ENCODE measurements around the gene ADAMTSL4. TPM values are rescaled to one million over a fixed set of nuclear protein-coding genes. Genes with fewer than 3 reads are reported as not detected.

The ADAMTSL4 gene
- total RNA-seq, 1 experiment from 2014 or later, result 0.87 TPM

GRCh38 chr1:150536836-150537731 lies 12.1 kb upstream of the ADAMTSL4 start:
- ChIA-PET POLR2A (ENCODE audit: unreplicated experiment) (interaction anchor here (0.6 kb wide), 1 partner anchor 156 kb away, joined by 3 read pairs; no protein-coding TSS in a partner anchor), CTCF (interaction anchor here (0.6 to 0.9 kb wide), 2 partner anchors 11 to 15 kb away, joined by 3 to 8 read pairs; no protein-coding TSS in a partner anchor)
- Histone ChIP-seq H3K9me2 (replicated peaks; ENCODE audit: low read length) (no peaks in the 10 kb centered on the region), H3F3A (ENCODE audit: low read length, unreplicated experiment) (no peaks in the 10 kb centered on the region), H3K36me3 (ENCODE audit: low read depth, low read length) (no peaks in the 10 kb centered on the region), H3K9me3 (ENCODE audit: low read length) (no peaks in the 10 kb centered on the region), H3K4me1 (ENCODE audit: insufficient read depth, low read length) (no peaks in the 10 kb centered on the region), H3K9ac (ENCODE audit: low read length) (no peak overlapping the region), H2AFZ (ENCODE audit: low read length) (no peak overlapping the region), H3K27ac (ENCODE audit: low read length) (no peak overlapping the region), H4K20me1 (ENCODE audit: low read length) (no peaks in the 10 kb centered on the region), H3K27me3 (ENCODE audit: low read length) (no peaks in the 10 kb centered on the region), H3K4me2 (ENCODE audit: low read length) (no peak overlapping the region), H3K4me3 (ENCODE audit: low read length) (no peak overlapping the region), H3K79me2 (ENCODE audit: low read length) (no peaks in the 10 kb centered on the region)
- intact Hi-C loops (cut with micrococcal nuclease), result loop anchor here (10.0 kb wide), 2 partner anchors 172 to 282 kb away; partner anchors contain the start of genes CA14 and RPRD2
- ATAC-seq, result no peak
- BruUV-seq (replicated peaks), result no TSS peak
- TF ChIP-seq EZH2 (IDR thresholded peaks at IDR 0.05; ENCODE audit: low read length, unreplicated experiment), result no peak
- no peak for TF ChIP-seq EZH2phosphoT487 (IDR thresholded peaks at IDR 0.05; ENCODE audit: borderline replicate concordance, low read length)
- TF ChIP-seq CTCF (conservative IDR thresholded peaks at IDR 0.05; ENCODE audit: low read depth, low read length), result no peak
- no peak for DNase-seq

DNA sequence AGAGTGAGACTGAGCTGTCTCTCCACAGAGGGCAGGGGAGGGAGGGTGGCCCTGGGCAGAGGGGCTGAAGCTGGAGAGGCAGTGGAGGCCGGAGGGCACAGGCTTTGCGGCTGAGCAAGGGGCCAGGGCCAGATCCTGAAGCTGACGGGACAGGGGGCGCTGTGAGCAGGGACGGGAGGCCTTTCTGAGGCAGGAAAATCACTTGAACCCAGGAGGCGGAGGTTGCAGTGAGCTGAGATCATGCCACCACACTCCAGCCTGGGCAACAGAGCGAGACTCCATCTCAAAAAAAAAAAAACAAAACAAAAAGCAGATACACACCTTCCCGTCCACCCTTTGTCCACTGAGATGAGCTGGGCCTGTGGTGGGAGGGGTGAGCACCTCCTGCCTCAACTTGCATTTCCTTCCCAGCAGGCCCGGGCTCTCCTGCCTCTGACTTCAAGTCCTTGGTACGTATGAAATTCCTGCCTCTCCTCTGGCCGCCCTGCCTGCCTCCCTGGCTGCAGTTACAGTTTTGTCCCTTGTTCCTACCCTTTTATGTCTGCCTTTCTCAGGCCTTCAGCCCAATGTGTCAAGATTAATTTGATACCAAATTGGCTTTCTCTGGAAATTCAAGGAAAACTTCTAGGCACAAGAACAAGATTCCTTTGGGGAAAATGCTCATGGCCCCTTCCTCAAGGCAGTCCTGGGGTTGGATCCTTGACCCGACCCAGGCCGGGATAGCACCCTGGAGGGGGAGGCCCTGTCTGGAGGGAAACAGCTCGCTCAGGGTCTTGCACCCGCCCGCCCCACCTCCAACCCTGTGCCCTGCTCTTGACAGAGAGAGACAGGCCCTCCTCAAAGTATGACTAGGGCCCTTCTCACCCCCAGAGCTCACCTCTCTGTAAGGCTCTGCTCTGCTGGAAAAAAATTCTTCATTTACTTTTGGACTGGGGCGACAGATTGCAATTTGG lies 11.2 kb upstream of the ADAMTSL4 start:
- H2AFZ ChIP-seq (ENCODE audit: low read length), result no peak overlapping the region
- no peak for ATAC-seq

More for the DNA sequence above, 11.2 kb upstream of the ADAMTSL4 start:
- no peak overlapping the region for H3K4me2 ChIP-seq (ENCODE audit: low read length)
- ChIA-PET POLR2A (ENCODE audit: unreplicated experiment) (interaction anchor here (0.6 kb wide), 1 partner anchor 155 kb away, joined by 3 read pairs; no protein-coding TSS in a partner anchor), CTCF (interaction anchor here (0.9 kb wide), 1 partner anchor 14 kb away, joined by 8 read pairs; no protein-coding TSS in a partner anchor)
- no peak overlapping the region for H3K27ac ChIP-seq (ENCODE audit: low read length)
- H3K4me3 ChIP-seq (ENCODE audit: low read length), result no peak overlapping the region
- no TSS peak for BruUV-seq (replicated peaks)
- H3F3A ChIP-seq (ENCODE audit: low read length, unreplicated experiment), result no peaks in the 10 kb centered on the region
- H3K79me2 ChIP-seq (ENCODE audit: low read length), result no peaks in the 10 kb centered on the region
- no peak for TF ChIP-seq EZH2phosphoT487 (IDR thresholded peaks at IDR 0.05; ENCODE audit: borderline replicate concordance, low read length)
- peak; percentile 27; the same call in 1 of the 2 replicates for TF ChIP-seq CTCF (conservative IDR thresholded peaks at IDR 0.05; ENCODE audit: low read depth, low read length)
- no peaks in the 10 kb centered on the region for H3K27me3 ChIP-seq (ENCODE audit: low read length)
- H3K9me3 ChIP-seq (ENCODE audit: low read length), result no peaks in the 10 kb centered on the region
- no peak for DNase-seq
- H3K4me1 ChIP-seq (ENCODE audit: insufficient read depth, low read length), result no peaks in the 10 kb centered on the region
- intact Hi-C loops (cut with micrococcal nuclease), result loop anchor here (10.0 kb wide), 2 partner anchors 173 to 283 kb away; partner anchors contain the start of genes CA14 and RPRD2
- H3K9me2 ChIP-seq (replicated peaks; ENCODE audit: low read length), result no peaks in the 10 kb centered on the region
- H3K9ac ChIP-seq (ENCODE audit: low read length), result no peak overlapping the region
- H4K20me1 ChIP-seq (ENCODE audit: low read length), result no peaks in the 10 kb centered on the region
- H3K36me3 ChIP-seq (ENCODE audit: low read depth, low read length), result no peaks in the 10 kb centered on the region

All from PC-3 (cell line).